NCI-H2227 (cell line): ENCODE data around the gene ABCD4.
"Not testable (repeated sequence)": the region's sequence is repeated elsewhere in the genome, so short reads cannot be mapped to it uniquely, and the experiment has no call there.

ENCODE experiments used
- DNase-seq: peaks from one replicate; lab custom pipeline; 2025; ENCODE audit not compliant: unreplicated experiment; lab: John Stamatoyannopoulos, UW

Gene ABCD4

GRCh38 chr14:74302634-74303569 lies at the start of gene ABCD4:
ABCD4 (minus strand) TSS chr14:74302934; CDS start chr14:74302912, 22 bp downstream.
- DNase-seq: peak; percentile 96

GRCh38 chr14:74350928-74351323 lies 48.2 kb upstream of the ABCD4 start:
- no peak for DNase-seq

DNA sequence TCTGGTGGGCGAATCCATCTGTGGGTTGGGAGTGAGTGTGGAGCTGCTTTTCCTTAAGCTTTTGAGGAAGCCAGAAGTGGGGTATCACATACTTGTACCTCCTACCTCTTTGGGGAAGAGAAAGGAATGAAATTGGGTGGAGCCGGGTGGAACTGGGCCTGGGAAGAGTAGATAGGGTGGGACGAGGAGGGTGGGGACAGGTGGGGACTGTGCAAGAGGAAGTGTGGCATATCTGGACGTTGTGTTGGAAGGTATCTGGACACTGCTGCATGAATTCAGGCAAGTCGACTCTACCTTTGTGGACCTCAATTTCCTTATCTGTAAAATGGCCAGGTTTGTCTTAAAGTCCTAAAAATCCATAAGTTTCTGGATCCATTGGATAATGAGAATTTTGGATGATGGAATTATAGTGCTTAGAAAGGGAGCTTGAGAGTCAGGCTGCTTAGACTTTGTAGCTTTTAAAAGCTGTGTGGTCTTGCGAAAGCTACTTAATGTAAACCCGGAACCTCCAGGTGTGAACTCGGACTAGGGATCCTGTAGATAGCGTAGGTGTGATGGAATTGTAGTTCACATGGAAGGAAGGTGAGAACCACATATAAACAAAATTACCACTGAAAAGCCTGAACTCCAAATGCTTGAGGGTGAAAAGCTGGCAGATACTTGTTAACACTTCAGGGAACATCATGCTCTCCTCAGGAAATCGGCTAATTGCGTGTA lies 47.6 kb upstream of the ABCD4 start:
- no peak for DNase-seq

DNA sequence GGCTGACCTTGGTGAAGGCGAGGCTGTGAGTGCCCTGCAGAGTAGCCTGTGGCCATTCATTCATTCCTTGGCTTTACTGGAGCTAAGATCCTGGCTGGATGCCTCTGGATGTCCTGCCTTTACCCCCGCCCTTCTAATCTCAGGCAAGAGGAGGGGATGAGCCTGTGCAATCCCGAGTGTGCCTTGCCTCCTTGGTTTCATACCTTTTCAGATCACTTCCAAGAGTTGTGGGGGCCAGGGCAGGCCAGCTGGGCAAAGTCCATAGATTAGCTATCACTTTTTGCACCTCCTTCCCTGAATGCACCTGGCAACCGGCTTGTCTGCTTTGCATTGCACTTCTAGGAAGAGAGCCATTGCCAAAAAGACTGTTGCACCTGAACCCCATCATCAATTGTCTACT lies 47.0 kb upstream of the ABCD4 start:
- no peak for DNase-seq

GRCh38 chr14:74348735-74349463 lies 46.2 kb upstream of the ABCD4 start:
- DNase-seq: no peak

- no peak for DNase-seq
Measured at GRCh38 chr14:74348241-74348734, 45.6 kb upstream of the ABCD4 start, which contains the start of gene VRTN. VRTN (plus strand) TSS chr14:74348471; CDS start chr14:74356784, 8,313 bp downstream.

- DNase-seq: no peak
Measured at GRCh38 chr14:74347795-74348100, 45.0 kb upstream of the ABCD4 start.

GRCh38 chr14:74347097-74347794 lies 44.5 kb upstream of the ABCD4 start:
- no peak for DNase-seq

GRCh38 chr14:74346341-74346740 lies 43.6 kb upstream of the ABCD4 start:
- no peak for DNase-seq

DNA sequence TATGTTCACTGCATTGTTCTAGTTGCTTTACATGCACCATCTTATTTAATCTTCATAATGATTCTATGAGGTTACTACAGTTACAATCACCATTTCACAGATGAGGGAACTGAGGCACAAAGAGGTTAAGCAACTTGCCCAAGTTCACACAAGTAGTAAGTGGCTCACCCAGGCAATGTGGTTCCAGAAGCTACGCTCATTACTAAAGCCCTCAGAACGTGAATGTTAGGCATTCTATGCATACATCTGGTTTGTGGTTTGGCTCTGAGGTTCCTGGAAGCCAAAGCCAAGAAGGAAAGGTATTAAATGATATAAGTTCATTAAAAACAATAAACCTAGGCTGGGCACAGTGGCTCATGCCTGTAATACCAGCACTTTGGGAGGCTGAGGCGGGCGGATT lies 31.2 kb upstream of the ABCD4 start:
- DNase-seq: no peak

DNA sequence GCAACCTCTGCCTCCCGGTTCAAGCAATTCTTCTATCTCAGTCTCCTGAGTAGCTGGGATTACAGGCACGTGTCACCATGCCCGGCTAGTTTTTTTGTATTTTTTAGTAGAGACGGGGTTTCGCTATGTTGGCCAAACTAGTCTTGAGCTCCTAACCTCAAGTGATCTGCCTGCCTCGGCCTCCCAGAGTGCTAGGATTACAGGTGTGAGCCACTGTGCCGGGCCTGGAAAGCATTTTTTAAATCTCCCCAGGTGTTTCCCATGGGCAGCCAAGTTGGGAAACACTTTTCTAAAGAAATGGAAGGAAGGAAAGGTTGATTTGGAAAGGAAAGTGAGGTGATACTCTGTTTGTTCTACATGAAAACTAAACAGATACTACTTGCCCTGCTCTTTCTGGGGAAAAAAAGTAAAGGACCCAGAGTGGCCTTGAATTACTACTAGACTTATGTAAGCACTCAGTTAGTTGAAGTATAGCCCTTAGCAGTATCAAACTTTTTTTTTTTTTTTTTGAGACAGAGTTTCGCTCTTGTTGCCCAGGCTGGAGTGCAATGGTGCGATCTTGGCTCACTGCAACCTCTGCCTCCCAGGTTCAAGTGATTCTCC lies 27.3 kb upstream of the ABCD4 start:
- not testable (repeated sequence) for DNase-seq

DNA sequence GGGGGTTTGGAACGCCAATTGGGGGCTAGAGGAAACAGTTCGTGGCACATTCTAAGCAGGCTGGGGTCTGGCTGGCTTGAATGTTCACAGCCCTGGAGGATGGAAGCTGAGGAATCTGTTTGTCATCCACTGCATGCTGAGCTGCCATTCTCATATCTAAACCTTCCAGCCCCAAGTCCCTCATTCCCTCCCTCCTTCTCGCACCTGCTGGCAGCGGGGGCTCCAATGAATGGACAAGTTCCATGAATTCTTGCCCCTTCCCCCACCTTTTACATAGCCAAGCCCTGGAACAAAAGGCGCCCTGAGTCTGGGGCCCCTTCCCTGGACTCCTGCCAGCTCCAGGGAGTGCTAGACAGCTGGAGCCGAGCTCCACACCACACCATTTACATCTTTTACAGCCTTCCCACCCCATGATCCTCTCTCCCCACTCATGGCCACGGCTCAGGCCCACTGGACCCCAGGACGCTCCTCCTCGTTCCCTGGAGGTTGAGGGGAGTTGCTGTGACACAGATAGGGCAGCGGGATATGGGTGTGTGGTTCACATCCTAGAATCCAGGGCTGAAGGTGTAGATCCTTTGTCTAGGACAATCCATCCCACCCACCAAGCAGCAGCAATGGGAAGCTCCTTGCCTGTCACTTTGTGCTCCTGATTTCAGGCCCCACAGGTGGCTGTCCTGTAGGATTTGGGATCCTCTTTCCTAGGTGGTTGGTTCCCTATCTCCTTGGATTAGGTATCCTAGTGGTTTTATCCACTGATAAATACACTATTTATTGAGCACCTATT lies 23.8 kb upstream of the ABCD4 start:
- DNase-seq: peak; percentile 86

GRCh38 chr14:74325446-74325845 lies 22.7 kb upstream of the ABCD4 start:
- no peak for DNase-seq

DNA sequence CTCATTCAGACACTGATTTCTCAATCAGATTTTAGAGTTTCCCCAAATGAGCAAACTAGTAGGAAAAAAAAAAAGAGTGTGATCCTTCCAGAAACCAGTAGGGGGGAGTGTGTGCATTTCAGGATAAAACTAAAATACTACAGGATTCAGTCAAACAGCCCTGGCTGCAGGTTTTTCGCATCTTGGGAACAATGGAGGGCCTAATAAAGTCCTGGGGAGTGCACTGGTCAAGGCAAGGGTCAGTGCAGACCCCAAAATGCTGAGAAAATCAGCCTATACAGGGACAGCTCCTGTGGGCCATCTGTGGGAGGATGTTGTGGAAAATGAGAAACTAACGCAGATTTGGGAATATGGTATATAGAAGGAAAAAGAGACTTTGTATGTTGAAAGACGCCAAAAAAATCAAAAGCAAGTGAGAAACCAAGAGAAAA lies 22.2 kb upstream of the ABCD4 start:
- peak; percentile 50 for DNase-seq

GRCh38 chr14:74314576-74314975 lies 11.8 kb upstream of the ABCD4 start:
- no peak for DNase-seq

DNA sequence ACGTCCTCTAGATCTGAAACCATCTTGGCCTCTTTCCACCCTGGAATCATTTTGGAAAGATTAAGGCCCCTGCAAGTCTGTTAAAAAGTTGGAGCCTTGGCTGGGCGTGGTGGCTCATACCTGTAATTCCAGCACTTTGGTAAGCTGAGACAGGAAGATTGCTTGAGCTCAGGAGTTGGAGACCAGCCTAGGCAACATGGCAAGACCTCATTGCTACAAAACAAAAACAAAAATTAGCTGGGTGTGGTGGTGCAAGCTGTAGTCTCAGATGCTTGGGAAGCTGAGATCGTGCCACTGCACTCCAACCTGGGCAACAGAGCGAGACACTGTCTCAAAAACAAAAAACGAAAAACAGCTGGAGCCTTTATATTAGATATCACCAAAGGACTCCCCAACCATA lies 10.9 kb upstream of the ABCD4 start:
- DNase-seq: no peak

DNA sequence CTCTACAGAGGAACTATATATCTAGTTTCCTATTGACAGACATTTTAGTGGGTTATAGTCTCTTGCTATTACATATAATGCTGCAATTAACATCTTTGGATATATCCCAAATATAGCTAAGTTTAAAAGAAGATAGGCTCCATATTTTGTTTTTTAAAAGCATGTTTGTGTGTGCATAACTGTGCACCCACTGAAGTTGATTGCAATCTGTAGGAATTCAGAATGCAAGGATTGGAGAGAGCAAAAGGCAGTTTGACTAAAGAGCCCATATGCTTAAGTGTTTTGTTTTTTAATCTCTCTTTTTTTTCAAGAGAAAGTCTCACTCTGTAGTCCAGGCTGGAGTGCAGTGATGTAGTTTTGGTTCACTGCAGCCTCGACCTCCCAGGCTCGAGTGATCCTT lies 9.4 kb upstream of the ABCD4 start:
- DNase-seq: no peak

DNA sequence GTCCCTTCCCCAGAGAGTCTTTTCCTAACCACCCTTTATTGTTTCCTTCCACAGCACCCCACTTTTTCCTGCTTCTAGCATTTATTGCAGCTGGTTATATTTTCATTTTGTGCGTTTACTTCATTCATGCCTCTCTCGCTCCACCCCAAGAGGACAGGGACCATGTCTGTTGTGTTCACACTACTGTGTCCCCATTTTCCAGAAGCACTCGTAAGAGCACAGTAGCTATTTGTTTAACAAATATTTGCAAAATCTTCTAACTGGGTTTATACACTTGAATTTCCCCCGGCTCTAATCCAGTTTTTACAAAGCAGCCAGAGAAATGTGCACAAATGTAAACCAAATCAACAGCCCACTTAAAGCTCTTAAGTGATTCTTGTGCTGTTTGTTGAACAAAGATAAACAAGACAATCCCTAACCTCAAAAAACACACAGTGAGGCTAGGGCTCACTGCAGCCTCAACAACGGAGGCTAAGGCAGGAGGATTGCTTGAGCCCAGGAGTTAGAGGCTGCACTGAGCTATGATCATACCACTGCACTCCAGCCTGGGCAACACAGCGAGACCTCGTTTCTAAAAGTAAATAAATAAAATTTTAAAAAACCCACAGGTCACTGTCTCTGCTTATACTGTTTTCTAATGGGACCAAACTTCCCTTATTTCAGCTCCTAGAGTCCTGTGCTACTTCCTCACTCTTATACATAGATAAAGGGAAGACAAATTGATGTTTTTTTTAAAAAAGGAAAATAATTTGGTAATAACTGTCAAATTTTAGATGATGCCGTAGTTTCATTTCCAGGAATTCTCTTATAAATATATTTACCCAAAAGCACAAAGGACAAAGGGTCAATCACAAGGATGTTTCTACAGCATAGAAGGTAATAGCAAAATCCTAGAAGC lies 6.6 kb upstream of the ABCD4 start:
- DNase-seq: no peak

DNA sequence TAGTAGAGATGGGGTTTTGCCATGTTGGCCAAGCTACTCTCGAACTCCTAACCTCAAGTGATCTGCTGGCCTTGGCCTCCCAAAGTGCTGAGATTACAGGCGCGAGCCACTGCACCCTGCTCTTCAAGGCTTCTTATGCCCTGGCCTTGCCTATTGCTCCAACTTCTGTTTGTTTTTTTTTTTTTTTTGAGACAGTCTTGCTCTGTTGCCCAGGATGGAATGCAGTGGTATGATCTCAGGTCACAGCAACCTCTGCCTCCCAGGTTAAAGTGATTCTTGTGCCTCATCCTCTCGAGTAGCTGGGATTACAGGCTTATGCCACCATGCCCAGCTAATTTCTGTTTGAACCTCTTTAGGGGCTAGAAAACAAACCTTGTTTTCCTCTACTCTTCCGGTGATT lies 6.0 kb upstream of the ABCD4 start:
- DNase-seq: no peak
